ENCODE data around the gene KIF26B.

DNA sequence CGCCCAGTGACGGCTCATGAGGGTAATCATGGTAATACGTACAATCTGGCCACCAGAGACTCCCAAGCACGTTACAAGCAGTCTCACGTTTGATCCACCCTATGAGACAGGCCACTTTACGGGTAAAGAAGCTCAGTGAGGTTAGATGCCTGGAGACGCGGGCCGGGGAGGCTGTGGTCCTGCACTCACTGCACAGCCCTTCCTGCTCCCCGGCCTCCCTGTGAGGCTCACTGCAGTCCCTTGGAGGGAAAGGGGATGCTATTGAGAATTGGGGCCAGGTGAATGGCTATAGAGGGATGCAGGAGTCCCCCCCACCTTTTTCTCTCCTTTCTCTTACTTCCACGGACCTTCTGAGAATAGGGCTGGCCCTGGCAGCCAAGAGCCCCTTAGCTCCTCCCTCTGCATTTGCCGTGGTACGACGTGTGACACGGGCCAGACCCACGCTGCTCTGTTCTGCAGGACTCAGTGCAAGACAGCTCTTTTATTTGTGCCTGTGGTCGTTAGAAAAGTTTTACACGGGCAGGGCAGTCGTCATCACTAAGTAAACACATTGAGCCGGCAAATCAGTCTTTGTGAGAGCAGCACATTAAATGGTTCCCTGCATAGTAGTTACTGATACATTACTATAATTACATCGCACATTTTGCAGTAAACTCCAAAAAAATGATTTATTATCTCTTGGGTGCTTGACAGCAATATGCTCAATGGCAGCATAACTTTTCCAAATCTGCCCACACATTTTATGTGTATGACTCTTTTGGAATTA lies 18.8 kb downstream of the KIF26B start:
- TF ChIP-seq, protein P1, sequence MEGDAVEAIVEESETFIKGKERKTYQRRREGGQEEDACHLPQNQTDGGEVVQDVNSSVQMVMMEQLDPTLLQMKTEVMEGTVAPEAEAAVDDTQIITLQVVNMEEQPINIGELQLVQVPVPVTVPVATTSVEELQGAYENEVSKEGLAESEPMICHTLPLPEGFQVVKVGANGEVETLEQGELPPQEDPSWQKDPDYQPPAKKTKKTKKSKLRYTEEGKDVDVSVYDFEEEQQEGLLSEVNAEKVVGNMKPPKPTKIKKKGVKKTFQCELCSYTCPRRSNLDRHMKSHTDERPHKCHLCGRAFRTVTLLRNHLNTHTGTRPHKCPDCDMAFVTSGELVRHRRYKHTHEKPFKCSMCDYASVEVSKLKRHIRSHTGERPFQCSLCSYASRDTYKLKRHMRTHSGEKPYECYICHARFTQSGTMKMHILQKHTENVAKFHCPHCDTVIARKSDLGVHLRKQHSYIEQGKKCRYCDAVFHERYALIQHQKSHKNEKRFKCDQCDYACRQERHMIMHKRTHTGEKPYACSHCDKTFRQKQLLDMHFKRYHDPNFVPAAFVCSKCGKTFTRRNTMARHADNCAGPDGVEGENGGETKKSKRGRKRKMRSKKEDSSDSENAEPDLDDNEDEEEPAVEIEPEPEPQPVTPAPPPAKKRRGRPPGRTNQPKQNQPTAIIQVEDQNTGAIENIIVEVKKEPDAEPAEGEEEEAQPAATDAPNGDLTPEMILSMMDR (IDR thresholded peaks at IDR 0.05; ENCODE audit: low read depth, low read length), result no peak
- TF ChIP-seq EZH2phosphoT487 (IDR thresholded peaks at IDR 0.05; ENCODE audit: low read depth), result no peak

All from OCI-LY3 (cell line).